LNCaP clone FGC (cell line): ENCODE results near the gene SIRPB1.

Experiments used
- DNase-seq: peaks from one replicate; pipeline ENCODE4 v3.0.0-alpha.2; 2011; ENCODE audit warnings: low read depth
- H3K4me3 ChIP-seq: 2 replicates; pipeline ENCODE4 v1.5.1; 2011; ENCODE audit warnings: mild to moderate bottlenecking, low read depth, low read length, control low read depth
- CTCF ChIP-seq: IDR thresholded peaks from 2 replicates; pipeline ENCODE4 v1.5.1; 2012; ENCODE audit warnings: mild to moderate bottlenecking; ENCODE audit not compliant: control insufficient read depth, insufficient read depth; ENCODE audit errors: extremely low read depth

The SIRPB1 gene

DNA sequence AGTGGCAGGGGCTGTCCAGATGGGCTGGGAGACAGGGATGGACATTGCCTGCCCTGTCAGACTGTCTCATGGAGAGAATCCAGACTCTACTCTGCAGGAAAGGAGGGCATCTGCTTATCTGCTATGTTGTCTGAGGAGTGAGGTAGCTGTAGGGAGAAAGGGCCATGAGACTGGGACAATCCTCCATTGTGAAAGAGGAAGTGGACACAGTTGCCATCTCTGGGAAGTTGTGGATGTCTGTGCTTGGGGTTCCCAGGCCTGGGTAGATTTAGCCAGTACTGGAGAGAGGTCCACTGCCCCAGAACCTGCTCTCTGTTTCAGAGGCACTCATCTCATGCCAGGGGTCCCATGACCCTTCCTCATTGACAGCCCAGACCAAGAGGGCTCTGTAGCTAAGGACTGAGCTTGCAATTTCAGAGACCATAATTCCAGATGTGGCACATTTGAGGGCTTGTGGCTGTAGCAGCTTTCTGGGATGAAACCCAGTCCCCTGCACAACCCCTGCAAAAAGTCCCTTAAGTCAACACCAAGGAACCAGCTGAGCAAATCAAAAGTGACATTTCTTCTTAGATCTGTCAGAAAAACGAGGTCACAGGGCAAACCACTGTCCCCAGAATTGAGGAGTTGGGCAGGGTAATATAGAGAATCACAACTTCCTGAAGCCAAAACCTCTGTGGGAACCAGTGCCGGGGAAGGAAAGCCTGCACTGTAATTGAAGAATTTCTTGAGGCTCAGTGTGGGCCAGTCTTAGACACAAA is 41.9 kb upstream of the SIRPB1 start:
- H3K4me3 ChIP-seq, result no peak overlapping the region
- TF ChIP-seq CTCF, result no peak
- no peak for DNase-seq

GRCh38 chr20:1660246-1660645 is 40.4 kb upstream of the SIRPB1 start:
- no peak overlapping the region for H3K4me3 ChIP-seq
- no peak for DNase-seq
- TF ChIP-seq CTCF, result no peak

- H3K4me3 ChIP-seq, result no peak within 1 kb of the TSS
- no peak for TF ChIP-seq CTCF
- no peak for DNase-seq
Measured at GRCh38 chr20:1657556-1658334, 37.9 kb upstream of the SIRPB1 start, which contains the start of gene SIRPG. SIRPG (minus strand) TSS chr20:1657779; CDS start chr20:1657714, 65 bp downstream.

GRCh38 chr20:1656844-1657243 is 37.0 kb upstream of the SIRPB1 start:
- H3K4me3 ChIP-seq, result no peak overlapping the region
- no peak for TF ChIP-seq CTCF
- DNase-seq, result no peak

GRCh38 chr20:1654996-1655395 is 35.2 kb upstream of the SIRPB1 start:
- no peak for TF ChIP-seq CTCF
- H3K4me3 ChIP-seq, result no peak overlapping the region
- no peak for DNase-seq

DNA sequence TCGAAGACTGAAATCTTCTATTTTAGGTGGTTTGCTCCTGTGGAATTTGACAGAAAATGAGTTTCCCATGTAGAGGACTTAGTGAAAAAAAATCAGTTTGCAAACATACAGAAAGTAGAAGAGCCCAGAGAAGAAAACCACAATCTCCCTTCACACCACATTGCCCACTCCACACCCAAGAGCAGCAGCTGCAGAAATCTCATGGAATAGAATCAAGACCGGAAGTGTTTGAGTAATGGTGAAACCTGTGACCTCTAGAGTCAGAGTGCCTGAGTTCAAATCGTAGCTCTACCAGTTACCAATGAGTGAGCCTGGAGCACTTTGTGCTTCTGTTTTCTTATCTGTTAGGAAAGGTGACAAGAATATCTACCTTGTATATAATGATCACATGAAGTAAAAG is 33.2 kb upstream of the SIRPB1 start:
- no peak overlapping the region for H3K4me3 ChIP-seq
- no peak for TF ChIP-seq CTCF
- DNase-seq, result no peak
